GM12891 (cell line): Measurements from ENCODE around the gene IRF5.

Experiments
- PAX5 ChIP-seq: IDR thresholded peaks from 2 replicates; pipeline ENCODE4 v1.6.1; 2011; ENCODE audit warnings: low read length, moderate library complexity, mild to moderate bottlenecking; ENCODE audit not compliant: insufficient read depth, severe bottlenecking
- POLR2A ChIP-seq: IDR thresholded peaks from 2 replicates; pipeline ENCODE4 v1.6.1; 2011; ENCODE audit warnings: low read depth, low read length, control low read depth
- POLR2AphosphoS5 ChIP-seq: IDR thresholded peaks from 2 replicates; pipeline ENCODE4 v1.6.1; 2011; ENCODE audit warnings: low read depth, low read length, control low read depth
- POU2F2 ChIP-seq: IDR thresholded peaks from 2 replicates; pipeline ENCODE4 v1.6.1; 2011; ENCODE audit warnings: low read depth, mild to moderate bottlenecking, control low read depth, low read length, moderate library complexity
- TAF1 ChIP-seq: IDR thresholded peaks from 2 replicates; pipeline ENCODE4 v1.6.1; 2011; ENCODE audit warnings: low read depth, low read length, control low read depth

- TF ChIP-seq POLR2AphosphoS5 (no peak), POLR2A (no peak), POU2F2 (no peak), PAX5 (no peak), TAF1 (no peak)
These were observed 23.1 kb upstream of the IRF5 start for GRCh38 chr7:128914566-128915151.
